HG02759 (cell line): Measurements from ENCODE around the gene IFIT1.

Experiments
- ATAC-seq: cut with Tn5 transposase; IDR thresholded peaks from one replicate; pipeline ENCODE4 v1.9.1; 2021; ENCODE audit warnings: mild to moderate bottlenecking, moderate library complexity; ENCODE audit not compliant: unreplicated experiment

IFIT1 gene

GRCh38 chr10:89391907-89392756, at the start of gene IFIT1:
IFIT1 (plus strand) TSS chr10:89392623; CDS start chr10:89392713, 90 bp downstream.
- peak; percentile 88 for ATAC-seq

- ATAC-seq = no peak
Measured at GRCh38 chr10:89343089-89343767, 49.2 kb upstream of the IFIT1 start.

- ATAC-seq = no peak
Measured at GRCh38 chr10:89344156-89344555, 48.3 kb upstream of the IFIT1 start.

- no peak for ATAC-seq
Measured at GRCh38 chr10:89345367-89346000, 46.9 kb upstream of the IFIT1 start.

- no peak for ATAC-seq
Measured at GRCh38 chr10:89346405-89347254, 45.8 kb upstream of the IFIT1 start.

GRCh38 chr10:89347701-89348457, 44.5 kb upstream of the IFIT1 start:
- no peak for ATAC-seq

GRCh38 chr10:89348481-89348880, 43.9 kb upstream of the IFIT1 start:
- no peak for ATAC-seq

- ATAC-seq = no peak
Measured at GRCh38 chr10:89348975-89349374, 43.4 kb upstream of the IFIT1 start.

GRCh38 chr10:89350631-89351315, 41.6 kb upstream of the IFIT1 start:
- ATAC-seq = peak; percentile 46

- peak; percentile 80 for ATAC-seq
Measured at GRCh38 chr10:89351412-89351779, 41.0 kb upstream of the IFIT1 start.

- ATAC-seq = peak; percentile 33
Measured at GRCh38 chr10:89351780-89352597, 40.4 kb upstream of the IFIT1 start.

GRCh38 chr10:89352802-89353201, 39.6 kb upstream of the IFIT1 start:
- ATAC-seq = no peak

GRCh38 chr10:89355394-89355931, 37.0 kb upstream of the IFIT1 start:
- no peak for ATAC-seq

GRCh38 chr10:89357096-89357495, 35.3 kb upstream of the IFIT1 start:
- no peak for ATAC-seq

GRCh38 chr10:89357975-89358374, 34.4 kb upstream of the IFIT1 start:
- ATAC-seq = no peak

GRCh38 chr10:89360157-89360556, 32.3 kb upstream of the IFIT1 start:
- ATAC-seq = no peak

GRCh38 chr10:89362929-89363328, 29.5 kb upstream of the IFIT1 start:
- no peak for ATAC-seq

GRCh38 chr10:89363729-89364442, 28.5 kb upstream of the IFIT1 start:
- ATAC-seq = no peak
